HEK293 (cell line): Measurements from ENCODE around the gene DLGAP4.

Experiments
- FEZF1 ChIP-seq: fragments of 450-650 bp; formaldehyde crosslinking; IDR thresholded peaks from 2 replicates; pipeline ENCODE4 v1.5.1; 2016; ENCODE audit warnings: missing biosample characterization, missing genetic modification characterization
- GLI2 ChIP-seq: fragments of 450-650 bp; formaldehyde crosslinking; IDR thresholded peaks from 2 replicates; pipeline ENCODE4; 2017; ENCODE audit warnings: missing biosample characterization, missing genetic modification characterization, low read depth, borderline replicate concordance
- KLF7 ChIP-seq: fragments of 450-650 bp; formaldehyde crosslinking; IDR thresholded peaks from 2 replicates; pipeline ENCODE4 v1.5.1; 2016; ENCODE audit warnings: missing biosample characterization, missing genetic modification characterization, borderline replicate concordance
- OVOL3 ChIP-seq: fragments of 450-650 bp; formaldehyde crosslinking; IDR thresholded peaks from 2 replicates; pipeline ENCODE4 v1.5.1; 2016; ENCODE audit warnings: missing biosample characterization, missing genetic modification characterization
- SP3 ChIP-seq: fragments of 450-650 bp; formaldehyde crosslinking; IDR thresholded peaks from 2 replicates; pipeline ENCODE4 v1.5.1; 2016; ENCODE audit warnings: missing biosample characterization, missing genetic modification characterization
- SP7 ChIP-seq: fragments of 450-650 bp; formaldehyde crosslinking; IDR thresholded peaks from 2 replicates; pipeline ENCODE4 v1.5.1; 2016; ENCODE audit warnings: missing biosample characterization, missing genetic modification characterization
- TSHZ1 ChIP-seq: fragments of 450-650 bp; formaldehyde crosslinking; IDR thresholded peaks from 2 replicates; pipeline ENCODE4 v1.5.1; 2016; ENCODE audit warnings: missing biosample characterization, missing genetic modification characterization, borderline replicate concordance
- ZFP3 ChIP-seq: fragments of 450-650 bp; formaldehyde crosslinking; IDR thresholded peaks from 2 replicates; pipeline ENCODE4 v1.5.1; 2016; ENCODE audit warnings: low read depth, missing biosample characterization, missing genetic modification characterization
- ZNF10 ChIP-seq: fragments of 450-650 bp; formaldehyde crosslinking; IDR thresholded peaks from 2 replicates; pipeline ENCODE4 v1.5.1; 2017; ENCODE audit warnings: missing biosample characterization, missing genetic modification characterization
- ZNF140 ChIP-seq: fragments of 450-650 bp; formaldehyde crosslinking; IDR thresholded peaks from 2 replicates; pipeline ENCODE4 v1.5.1; 2016; ENCODE audit warnings: missing biosample characterization, missing genetic modification characterization
- ZNF146 ChIP-seq: fragments of 450-650 bp; formaldehyde crosslinking; IDR thresholded peaks from 2 replicates; pipeline ENCODE4 v1.5.1; 2016; ENCODE audit warnings: missing biosample characterization, missing genetic modification characterization
- ZNF19 ChIP-seq: fragments of 450-650 bp; formaldehyde crosslinking; IDR thresholded peaks from 2 replicates; pipeline ENCODE4; 2016; ENCODE audit warnings: missing biosample characterization, missing genetic modification characterization, low read depth
- ZNF24 ChIP-seq: fragments of 450-650 bp; formaldehyde crosslinking; IDR thresholded peaks from 2 replicates; pipeline ENCODE4 v1.5.1; 2016; ENCODE audit warnings: missing biosample characterization, missing genetic modification characterization
- ZNF292 ChIP-seq: fragments of 450-650 bp; formaldehyde crosslinking; IDR thresholded peaks from 2 replicates; pipeline ENCODE4 v1.5.1; 2016; ENCODE audit warnings: low read depth, missing biosample characterization, missing genetic modification characterization, borderline replicate concordance
- ZNF398 ChIP-seq: fragments of 450-650 bp; formaldehyde crosslinking; IDR thresholded peaks from 2 replicates; pipeline ENCODE4 v1.5.1; 2017; ENCODE audit warnings: missing biosample characterization, missing genetic modification characterization
- ZNF473 ChIP-seq: fragments of 450-650 bp; formaldehyde crosslinking; IDR thresholded peaks from 2 replicates; pipeline ENCODE4 v1.5.1; 2017; ENCODE audit warnings: missing biosample characterization, missing genetic modification characterization
- ZNF510 ChIP-seq: fragments of 450-650 bp; formaldehyde crosslinking; IDR thresholded peaks from 2 replicates; pipeline ENCODE4 v1.5.1; 2018; ENCODE audit warnings: mild to moderate bottlenecking, missing genetic modification characterization, missing biosample characterization; ENCODE audit not compliant: insufficient replicate concordance
- ZNF621 ChIP-seq: fragments of 450-650 bp; formaldehyde crosslinking; IDR thresholded peaks from 2 replicates; pipeline ENCODE4 v1.5.1; 2017; ENCODE audit warnings: missing biosample characterization, missing genetic modification characterization
- ZNF629 ChIP-seq: fragments of 450-650 bp; formaldehyde crosslinking; IDR thresholded peaks from 2 replicates; pipeline ENCODE4 v1.5.1; 2017; ENCODE audit warnings: missing biosample characterization, missing genetic modification characterization
- ZNF701 ChIP-seq: fragments of 450-650 bp; formaldehyde crosslinking; IDR thresholded peaks from 2 replicates; pipeline ENCODE4 v1.5.1; 2016; ENCODE audit warnings: missing biosample characterization, missing genetic modification characterization
- ZNF843 ChIP-seq: fragments of 450-650 bp; formaldehyde crosslinking; IDR thresholded peaks from 2 replicates; pipeline ENCODE4 v1.5.1; 2016; ENCODE audit warnings: missing biosample characterization, missing genetic modification characterization
- ZSCAN30 ChIP-seq: fragments of 450-650 bp; IDR thresholded peaks from 2 replicates; pipeline ENCODE4 v1.5.1; 2018; ENCODE audit warnings: missing biosample characterization, mild to moderate bottlenecking, missing genetic modification characterization, moderate library complexity
- TF ChIP-seq, protein P1 (sequence below): fragments of 450-650 bp; formaldehyde crosslinking; conservative IDR thresholded peaks from 2 replicates; pipeline ENCODE4 v1.5.1; 2016; ENCODE audit warnings: low read depth, missing biosample characterization, missing genetic modification characterization
- TF ChIP-seq, protein P2 (sequence below): sonication (generic); formaldehyde crosslinking; IDR thresholded peaks from 2 replicates; pipeline ENCODE4 v1.8.1; 2022; ENCODE audit warnings: mild to moderate bottlenecking, moderate library complexity, missing genetic modification reagents
- TF ChIP-seq, protein P3 (sequence below): fragments of 450-650 bp; formaldehyde crosslinking; IDR thresholded peaks from 2 replicates; pipeline ENCODE4 v1.5.1; 2016; ENCODE audit warnings: missing biosample characterization, missing genetic modification characterization

The DLGAP4 gene

GRCh38 chr20:36573103-36573797 is 267.1 kb downstream of the DLGAP4 start, which contains the start of gene TGIF2 (continued):
- TF ChIP-seq TSHZ1 (tag by site-specific recombination) (no peak), FEZF1 (tag by site-specific recombination) (no peak), ZNF10 (no peak), ZNF701 (tag by site-specific recombination) (no peak), ZNF398 (0 out of 2 replicates have a peak, but pooled peaks have one; percentile 14), GLI2 (tag by site-specific recombination) (no peak), ZFP3 (tag by site-specific recombination) (no peak), ZNF629 (no peak), ZSCAN30 (tag by site-specific recombination) (no peak), ZNF292 (tag by site-specific recombination) (no peak), ZNF473 (tag by site-specific recombination) (no peak), KLF7 (tag by site-specific recombination) (peak; percentile 44; the same call in 1 of the 2 replicates), SP3 (tag by site-specific recombination) (peak; percentile 59), ZNF510 (tag by site-specific recombination) (no peak), ZNF146 (no peak), ZNF843 (tag by site-specific recombination) (no peak), SP7 (tag by site-specific recombination) (no peak; the same call in 1 of the 2 replicates), ZNF621 (no peak), ZNF24 (tag by site-specific recombination) (no peak; the same call in 1 of the 2 replicates), OVOL3 (tag by site-specific recombination) (0 out of 2 replicates have a peak, but pooled peaks have one; percentile 21), ZNF140 (no peak), ZNF19 (tag by site-specific recombination) (no peak)
- TF ChIP-seq, protein P1, sequence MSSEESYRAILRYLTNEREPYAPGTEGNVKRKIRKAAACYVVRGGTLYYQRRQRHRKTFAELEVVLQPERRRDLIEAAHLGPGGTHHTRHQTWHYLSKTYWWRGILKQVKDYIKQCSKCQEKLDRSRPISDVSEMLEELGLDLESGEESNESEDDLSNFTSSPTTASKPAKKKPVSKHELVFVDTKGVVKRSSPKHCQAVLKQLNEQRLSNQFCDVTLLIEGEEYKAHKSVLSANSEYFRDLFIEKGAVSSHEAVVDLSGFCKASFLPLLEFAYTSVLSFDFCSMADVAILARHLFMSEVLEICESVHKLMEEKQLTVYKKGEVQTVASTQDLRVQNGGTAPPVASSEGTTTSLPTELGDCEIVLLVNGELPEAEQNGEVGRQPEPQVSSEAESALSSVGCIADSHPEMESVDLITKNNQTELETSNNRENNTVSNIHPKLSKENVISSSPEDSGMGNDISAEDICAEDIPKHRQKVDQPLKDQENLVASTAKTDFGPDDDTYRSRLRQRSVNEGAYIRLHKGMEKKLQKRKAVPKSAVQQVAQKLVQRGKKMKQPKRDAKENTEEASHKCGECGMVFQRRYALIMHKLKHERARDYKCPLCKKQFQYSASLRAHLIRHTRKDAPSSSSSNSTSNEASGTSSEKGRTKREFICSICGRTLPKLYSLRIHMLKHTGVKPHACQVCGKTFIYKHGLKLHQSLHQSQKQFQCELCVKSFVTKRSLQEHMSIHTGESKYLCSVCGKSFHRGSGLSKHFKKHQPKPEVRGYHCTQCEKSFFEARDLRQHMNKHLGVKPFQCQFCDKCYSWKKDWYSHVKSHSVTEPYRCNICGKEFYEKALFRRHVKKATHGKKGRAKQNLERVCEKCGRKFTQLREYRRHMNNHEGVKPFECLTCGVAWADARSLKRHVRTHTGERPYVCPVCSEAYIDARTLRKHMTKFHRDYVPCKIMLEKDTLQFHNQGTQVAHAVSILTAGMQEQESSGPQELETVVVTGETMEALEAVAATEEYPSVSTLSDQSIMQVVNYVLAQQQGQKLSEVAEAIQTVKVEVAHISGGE (tag by site-specific recombination): peak; percentile 89
- TF ChIP-seq, protein P2, sequence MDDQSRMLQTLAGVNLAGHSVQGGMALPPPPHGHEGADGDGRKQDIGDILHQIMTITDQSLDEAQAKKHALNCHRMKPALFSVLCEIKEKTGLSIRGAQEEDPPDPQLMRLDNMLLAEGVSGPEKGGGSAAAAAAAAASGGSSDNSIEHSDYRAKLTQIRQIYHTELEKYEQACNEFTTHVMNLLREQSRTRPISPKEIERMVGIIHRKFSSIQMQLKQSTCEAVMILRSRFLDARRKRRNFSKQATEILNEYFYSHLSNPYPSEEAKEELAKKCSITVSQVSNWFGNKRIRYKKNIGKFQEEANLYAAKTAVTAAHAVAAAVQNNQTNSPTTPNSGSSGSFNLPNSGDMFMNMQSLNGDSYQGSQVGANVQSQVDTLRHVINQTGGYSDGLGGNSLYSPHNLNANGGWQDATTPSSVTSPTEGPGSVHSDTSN (CRISPR knock-in tag): no peak
- TF ChIP-seq, protein P3, sequence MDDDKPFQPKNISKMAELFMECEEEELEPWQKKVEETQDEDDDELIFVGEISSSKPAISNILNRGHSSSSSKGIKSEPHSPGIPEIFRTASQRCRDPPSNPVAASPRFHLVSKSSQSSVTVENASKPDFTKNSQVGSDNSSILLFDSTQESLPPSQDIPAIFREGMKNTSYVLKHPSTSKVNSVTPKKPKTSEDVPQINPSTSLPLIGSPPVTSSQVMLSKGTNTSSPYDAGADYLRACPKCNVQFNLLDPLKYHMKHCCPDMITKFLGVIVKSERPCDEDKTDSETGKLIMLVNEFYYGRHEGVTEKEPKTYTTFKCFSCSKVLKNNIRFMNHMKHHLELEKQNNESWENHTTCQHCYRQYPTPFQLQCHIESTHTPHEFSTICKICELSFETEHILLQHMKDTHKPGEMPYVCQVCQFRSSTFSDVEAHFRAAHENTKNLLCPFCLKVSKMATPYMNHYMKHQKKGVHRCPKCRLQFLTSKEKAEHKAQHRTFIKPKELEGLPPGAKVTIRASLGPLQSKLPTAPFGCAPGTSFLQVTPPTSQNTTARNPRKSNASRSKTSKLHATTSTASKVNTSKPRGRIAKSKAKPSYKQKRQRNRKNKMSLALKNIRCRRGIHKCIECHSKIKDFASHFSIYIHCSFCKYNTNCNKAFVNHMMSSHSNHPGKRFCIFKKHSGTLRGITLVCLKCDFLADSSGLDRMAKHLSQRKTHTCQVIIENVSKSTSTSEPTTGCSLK: no peak
